ENCODE results near the gene CLIP4.

Gene CLIP4

GRCh38 chr2:29114946-29115609, at the start of gene CLIP4:
CLIP4 (plus strand) TSS chr2:29115415; CDS start chr2:29121389, 5,974 bp downstream.
- Mint-ChIP-seq H3K9me3 (no peaks in the 10 kb centered on the region), H3K27me3 (peaks cover 22% of the 10 kb centered on the region), H3K4me3 (peak within 1 kb of the TSS; percentile 92 to 93), H3K27ac (peak within 1 kb of the TSS; percentile 92 to 99), H3K4me1 (peaks cover 57% of the 10 kb centered on the region)
- DNase-seq = peak; percentile 75 to 79
- ATAC-seq = peak; percentile 83

- Mint-ChIP-seq H3K27ac (no peak overlapping the region), H3K4me3 (no peak overlapping the region)
- no peak for DNase-seq
Measured at GRCh38 chr2:29066271-29066860, 48.8 kb upstream of the CLIP4 start.

GRCh38 chr2:29066997-29067605, 48.1 kb upstream of the CLIP4 start:
- H3K9me3 Mint-ChIP-seq = no peaks in the 10 kb centered on the region
- no peak overlapping the region for H3K4me3 Mint-ChIP-seq
- H3K27me3 Mint-ChIP-seq = no peaks in the 10 kb centered on the region
- no peak overlapping the region for H3K27ac Mint-ChIP-seq
- H3K4me1 Mint-ChIP-seq = no peaks in the 10 kb centered on the region
- ATAC-seq (no peak), DNase-seq (no peak)

More at GRCh38 chr2:29066271-29066860, 48.8 kb upstream of the CLIP4 start:
- no peak for ATAC-seq
- no peaks in the 10 kb centered on the region for H3K27me3 Mint-ChIP-seq
- no peaks in the 10 kb centered on the region for H3K4me1 Mint-ChIP-seq
- H3K9me3 Mint-ChIP-seq = no peaks in the 10 kb centered on the region

- Mint-ChIP-seq H3K4me1 (no peaks in the 10 kb centered on the region), H3K27ac (no peak overlapping the region), H3K4me3 (no peak overlapping the region), H3K9me3 (no peaks in the 10 kb centered on the region), H3K27me3 (no peaks in the 10 kb centered on the region)
- DNase-seq = no peak
- ATAC-seq = no peak
Measured at GRCh38 chr2:29068513-29068912, 46.7 kb upstream of the CLIP4 start.

- Mint-ChIP-seq H3K4me1 (no peaks in the 10 kb centered on the region), H3K27ac (no peak overlapping the region), H3K4me3 (no peak overlapping the region), H3K9me3 (no peaks in the 10 kb centered on the region), H3K27me3 (no peaks in the 10 kb centered on the region)
- no peak for ATAC-seq
- no peak for DNase-seq
Measured at GRCh38 chr2:29070526-29070925, 44.7 kb upstream of the CLIP4 start.

- Mint-ChIP-seq H3K9me3 (no peaks in the 10 kb centered on the region), H3K4me1 (no peaks in the 10 kb centered on the region), H3K27me3 (no peaks in the 10 kb centered on the region), H3K27ac (peak overlapping the region in 1 of 2 donors; percentile 17), H3K4me3 (no peak overlapping the region)
- DNase-seq = no peak
- ATAC-seq = no peak
Measured at GRCh38 chr2:29071032-29071975, 43.9 kb upstream of the CLIP4 start.

- H3K27me3 Mint-ChIP-seq = no peaks in the 10 kb centered on the region
- peak overlapping the region in 1 of 2 donors; percentile 24 for H3K27ac Mint-ChIP-seq
- no peaks in the 10 kb centered on the region for H3K4me1 Mint-ChIP-seq
- ATAC-seq (no peak), DNase-seq (no peak)
- no peaks in the 10 kb centered on the region for H3K9me3 Mint-ChIP-seq
- no peak overlapping the region for H3K4me3 Mint-ChIP-seq
Measured at GRCh38 chr2:29072251-29072650, 43.0 kb upstream of the CLIP4 start.

- Mint-ChIP-seq H3K27me3 (no peaks in the 10 kb centered on the region), H3K9me3 (peaks cover 0 to 6% of the 10 kb centered on the region in 2 donors), H3K27ac (no peak overlapping the region), H3K4me3 (no peak overlapping the region), H3K4me1 (no peaks in the 10 kb centered on the region)
- ATAC-seq (no peak), DNase-seq (no peak)
Measured at GRCh38 chr2:29072971-29073725, 42.1 kb upstream of the CLIP4 start.

- Mint-ChIP-seq H3K4me3 (no peak overlapping the region), H3K9me3 (peaks cover 0 to 13% of the 10 kb centered on the region in 2 donors), H3K27ac (no peak overlapping the region), H3K4me1 (no peaks in the 10 kb centered on the region), H3K27me3 (no peaks in the 10 kb centered on the region)
- ATAC-seq = no peak
- DNase-seq = no peak
Measured at GRCh38 chr2:29073933-29074332, 41.3 kb upstream of the CLIP4 start.

- DNase-seq = no peak
- no peak within 1 kb of the TSS for H3K4me3 Mint-ChIP-seq
- H3K4me1 Mint-ChIP-seq = no peaks in the 10 kb centered on the region
- no peak for ATAC-seq
- H3K9me3 Mint-ChIP-seq = peaks cover 0 to 13% of the 10 kb centered on the region in 2 donors
- H3K27me3 Mint-ChIP-seq = no peaks in the 10 kb centered on the region
- H3K27ac Mint-ChIP-seq = no peak within 1 kb of the TSS
Measured at GRCh38 chr2:29074411-29074810, 40.8 kb upstream of the CLIP4 start, which contains the start of gene PCARE. PCARE (minus strand) TSS chr2:29074523; CDS start chr2:29074261, 262 bp downstream.

- no peaks in the 10 kb centered on the region for H3K27me3 Mint-ChIP-seq
- H3K4me1 Mint-ChIP-seq = no peaks in the 10 kb centered on the region
- DNase-seq = no peak
- H3K4me3 Mint-ChIP-seq = no peak overlapping the region
- H3K27ac Mint-ChIP-seq = no peak overlapping the region
- H3K9me3 Mint-ChIP-seq = peaks cover 0 to 26% of the 10 kb centered on the region in 2 donors
- no peak for ATAC-seq
Measured at GRCh38 chr2:29075894-29076705, 39.1 kb upstream of the CLIP4 start.

- no peaks in the 10 kb centered on the region for H3K4me1 Mint-ChIP-seq
- no peak for ATAC-seq
- H3K27ac Mint-ChIP-seq = no peak overlapping the region
- no peak overlapping the region for H3K4me3 Mint-ChIP-seq
- H3K27me3 Mint-ChIP-seq = no peaks in the 10 kb centered on the region
- DNase-seq = no peak
- H3K9me3 Mint-ChIP-seq = peaks cover 0 to 27% of the 10 kb centered on the region in 2 donors
Measured at GRCh38 chr2:29079887-29080286, 35.3 kb upstream of the CLIP4 start.

- Mint-ChIP-seq H3K9me3 (peaks cover 0 to 27% of the 10 kb centered on the region in 2 donors), H3K4me3 (no peak overlapping the region)
- no peak for ATAC-seq
Measured at GRCh38 chr2:29080886-29081743, 34.1 kb upstream of the CLIP4 start.

More at GRCh38 chr2:29080886-29081743, 34.1 kb upstream of the CLIP4 start:
- H3K27me3 Mint-ChIP-seq = no peaks in the 10 kb centered on the region
- no peak for DNase-seq
- H3K27ac Mint-ChIP-seq = no peak overlapping the region
- no peaks in the 10 kb centered on the region for H3K4me1 Mint-ChIP-seq
